ENCODE results near the gene KIF16B. TPM values are rescaled to one million over a fixed set of nuclear protein-coding genes. Genes with fewer than 3 reads are reported as not detected.

KIF16B gene
- total and polyA plus RNA-seq, 2 of the 8 experiments (the other 6 are each of a cell fraction or from before 2014, with no cell fraction given) = 3.0 to 9.2 TPM

- H3K4me1 ChIP-seq (replicated peaks in 1 of 4; ENCODE audit: control insufficient read depth in 3 of 4, insufficient read depth in 4 of 4, low read length in 3 of 4) = peaks cover 0 to 3% (median 1%) of the 10 kb centered on the region in 4 experiments; a peak in 1 of 7 replicates
- H2AK5ac ChIP-seq (ENCODE audit: low read depth, low read length) = no peak overlapping the region
- no peak overlapping the region for H3K9ac ChIP-seq (replicated peaks in 1 of 4; ENCODE audit: extremely low read depth in 1 of 4, low read depth in 3 of 4, low read length in 3 of 4)
- POLR2A ChIA-PET (ENCODE audit: partially characterized antibody) = no interaction called here
- no peak overlapping the region for H3K4me2 ChIP-seq (ENCODE audit: insufficient read depth in 1 of 2, low read depth in 2 of 2, low read length in 2 of 2)
- H2BK120ac ChIP-seq (replicated peaks; ENCODE audit: low read depth, low read length) = no peak overlapping the region
- no peak overlapping the region for H4K91ac ChIP-seq (replicated peaks; ENCODE audit: insufficient read length, low read length)
- H3K56ac ChIP-seq (replicated peaks; ENCODE audit: insufficient read length, low read depth, low read length) = no peak overlapping the region
- no peaks in the 10 kb centered on the region for H3K36me3 ChIP-seq (ENCODE audit: control insufficient read depth in 2 of 4, insufficient read depth in 4 of 4, low read length in 3 of 4)
- no peaks in the 10 kb centered on the region for H4K20me1 ChIP-seq (replicated peaks in 1 of 2; ENCODE audit: control insufficient read depth in 1 of 2, insufficient read depth in 2 of 2, low read length in 2 of 2)
- H3K27ac ChIP-seq (ENCODE audit: low read depth, low read length) = no peak overlapping the region
- H3K14ac ChIP-seq (ENCODE audit: insufficient read length) = no peak overlapping the region
- H3K79me2 ChIP-seq (ENCODE audit: control insufficient read depth in 1 of 2, insufficient read depth in 2 of 2, low read length in 2 of 2) = no peaks in the 10 kb centered on the region
- no peak overlapping the region for H3K4me3 ChIP-seq (ENCODE audit: extremely low read depth in 1 of 4, insufficient read depth in 2 of 4, low read depth in 3 of 4, low read length in 4 of 4)
- no peak overlapping the region for H3K4ac ChIP-seq (replicated peaks; ENCODE audit: insufficient read length, low read depth, low read length)
- CTCF ChIA-PET (ENCODE audit: partially characterized antibody) = interaction anchor here (0.9 to 1.4 kb wide), 3 partner anchors 12 to 76 kb away, joined by 3 to 4 read pairs (median 3); no protein-coding TSS in a partner anchor
- H3K23me2 ChIP-seq (ENCODE audit: low read depth, low read length) = no peaks in the 10 kb centered on the region
- H2AFZ ChIP-seq (ENCODE audit: low read length) = no peak overlapping the region
- no peak overlapping the region for H2BK15ac ChIP-seq (ENCODE audit: low read length)
- no peaks in the 10 kb centered on the region for H3K79me1 ChIP-seq (ENCODE audit: low read depth, low read length)
- H3K27me3 ChIP-seq (replicated peaks in 1 of 4; ENCODE audit: control insufficient read depth in 3 of 4, extremely low read depth in 1 of 4, insufficient read depth in 3 of 4, low read length in 3 of 4) = no peaks in the 10 kb centered on the region
- H4K8ac ChIP-seq (ENCODE audit: extremely low read depth, insufficient read depth, low read length) = no peak overlapping the region
- no peak overlapping the region for H2BK12ac ChIP-seq (ENCODE audit: low read depth, low read length)
- H3K23ac ChIP-seq (ENCODE audit: insufficient read length) = no peak overlapping the region
- FAIRE-seq (no peak), DNase-seq (ENCODE audit: low read depth in 1 of 2, low spot score in 2 of 2) (no peak)
- no peak overlapping the region for H2BK20ac ChIP-seq (ENCODE audit: low read length)
- no peak overlapping the region for H2BK5ac ChIP-seq (ENCODE audit: low read depth, low read length)
- no peak overlapping the region for H4K5ac ChIP-seq (ENCODE audit: insufficient read length, low read depth, low read length)
- 93% methylated on average over 2 of the region's 2 CpGs; no CpG with 5 or more reads in 1 of the 2 experiments for WGBS, 2 experiments (ENCODE audit: extremely low coverage in 1 of 2, insufficient coverage in 1 of 2, insufficient read length in 1 of 2, insufficient replicate concordance in 2 of 2, low coverage in 1 of 2, low lambda C conversion rate in 2 of 2, missing lambda C conversion rate in 1 of 2)
- H3K9me3 ChIP-seq (ENCODE audit: insufficient read depth in 2 of 2, low read depth in 1 of 2, low read length in 1 of 2) = peaks cover 5 to 8% of the 10 kb centered on the region in 2 experiments; a peak in 1 of 4 replicates
- no peak overlapping the region for H3K18ac ChIP-seq (ENCODE audit: extremely low read depth, low read length)
- TF ChIP-seq RXRA (IDR thresholded peaks at IDR 0.05; ENCODE audit: insufficient read depth, low read depth, low read length) (no peak), RNF2 (IDR thresholded peaks at IDR 0.05; ENCODE audit: borderline replicate concordance, low read depth, low read length, missing control alignments, poor library complexity, severe bottlenecking) (no peak), KDM5A (IDR thresholded peaks at IDR 0.05; ENCODE audit: low read length) (no peak), TEAD4 (IDR thresholded peaks at IDR 0.05; ENCODE audit: low read depth, low read length) (no peak), CEBPB (IDR thresholded peaks at IDR 0.05; ENCODE audit: low read depth, low read length) (no peak), CTBP2 (IDR thresholded peaks at IDR 0.05; ENCODE audit: borderline replicate concordance, insufficient read depth, insufficient read length, low read length) (no peak), POU5F1 (IDR thresholded peaks at IDR 0.05; ENCODE audit: low read depth, low read length) (no peak), POLR2AphosphoS5 (IDR thresholded peaks at IDR 0.05; ENCODE audit: low read depth, low read length) (no peak), RBBP5 (IDR thresholded peaks at IDR 0.05; ENCODE audit: borderline replicate concordance, low read depth, low read length) (no peak), RAD21 (IDR thresholded peaks at IDR 0.05 in 1 of 2, conservative IDR thresholded peaks at IDR 0.05 in 1 of 2; ENCODE audit: low read depth in 2 of 2, low read length in 2 of 2) (no peak)
- TF ChIP-seq, protein P1, sequence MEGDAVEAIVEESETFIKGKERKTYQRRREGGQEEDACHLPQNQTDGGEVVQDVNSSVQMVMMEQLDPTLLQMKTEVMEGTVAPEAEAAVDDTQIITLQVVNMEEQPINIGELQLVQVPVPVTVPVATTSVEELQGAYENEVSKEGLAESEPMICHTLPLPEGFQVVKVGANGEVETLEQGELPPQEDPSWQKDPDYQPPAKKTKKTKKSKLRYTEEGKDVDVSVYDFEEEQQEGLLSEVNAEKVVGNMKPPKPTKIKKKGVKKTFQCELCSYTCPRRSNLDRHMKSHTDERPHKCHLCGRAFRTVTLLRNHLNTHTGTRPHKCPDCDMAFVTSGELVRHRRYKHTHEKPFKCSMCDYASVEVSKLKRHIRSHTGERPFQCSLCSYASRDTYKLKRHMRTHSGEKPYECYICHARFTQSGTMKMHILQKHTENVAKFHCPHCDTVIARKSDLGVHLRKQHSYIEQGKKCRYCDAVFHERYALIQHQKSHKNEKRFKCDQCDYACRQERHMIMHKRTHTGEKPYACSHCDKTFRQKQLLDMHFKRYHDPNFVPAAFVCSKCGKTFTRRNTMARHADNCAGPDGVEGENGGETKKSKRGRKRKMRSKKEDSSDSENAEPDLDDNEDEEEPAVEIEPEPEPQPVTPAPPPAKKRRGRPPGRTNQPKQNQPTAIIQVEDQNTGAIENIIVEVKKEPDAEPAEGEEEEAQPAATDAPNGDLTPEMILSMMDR (IDR thresholded peaks at IDR 0.05; ENCODE audit: control extremely low read depth in 1 of 3, insufficient read depth in 1 of 3, low read depth in 1 of 3, low read length in 3 of 3) = no peak
These were observed 43.8 kb upstream of the KIF16B start for GRCh38 chr20:16617056-16617455.

Data from H1 (cell line).